Thyroid gland (tissue), 4 donors: ENCODE results near the gene MYH2. TPM values are rescaled to one million over a fixed set of nuclear protein-coding genes. Genes with fewer than 3 reads are reported as not detected.

Experiments
- DNase-seq, 2 donors: peaks; one replicate each; pipeline ENCODE4 v3.0.0-alpha.2; 2019
- H3K27ac ChIP-seq, 3 donors: fragments of 200-600 bp; sonication (generic); 1 replicate in 2 of 3; 2 replicates in 1 of 3; pipeline ENCODE4 v1.5.1; 2016 to 2019; ENCODE audit warnings: mild to moderate bottlenecking in 1 of 3, moderate library complexity in 1 of 3
- H3K27me3 ChIP-seq: fragments of 200-600 bp; sonication (generic); one replicate; pipeline ENCODE4 v1.5.1; 2019
- H3K36me3 ChIP-seq, 2 donors: fragments of 200-600 bp; sonication (generic); one replicate each; pipeline ENCODE4 v1.5.1; 2016 to 2019
- H3K4me1 ChIP-seq, 2 donors: fragments of 200-600 bp; sonication (generic); one replicate each; pipeline ENCODE4 v1.5.1; 2017 to 2019
- H3K4me3 ChIP-seq, 3 donors: fragments of 200-600 bp; sonication (generic); replicated peaks in 1 of 3; 1 replicate in 2 of 3; 2 replicates in 1 of 3; pipeline ENCODE4 v1.5.1; 2016; ENCODE audit warnings: mild to moderate bottlenecking in 1 of 3
- H3K9me3 ChIP-seq: fragments of 200-600 bp; sonication (generic); one replicate; pipeline ENCODE4 v1.5.1; 2017
- CTCF ChIP-seq, 6 experiments: fragments of 200-600 bp in 3 of 6; fragments of 450-650 bp in 3 of 6; sonication (generic) in 3 of 6; IDR thresholded peaks; one replicate each; pipeline ENCODE4 v1.5.1; 2016 to 2019; ENCODE audit warnings: antibody characterized with exemption in 6 of 6, mild to moderate bottlenecking in 2 of 6, inconsistent platforms in 1 of 6, moderate library complexity in 1 of 6
- POLR2A ChIP-seq, 2 donors: fragments of 450-650 bp; IDR thresholded peaks; one replicate each; pipeline ENCODE4 v1.6.1; 2017; ENCODE audit warnings: antibody characterized with exemption in 2 of 2, mild to moderate bottlenecking in 2 of 2, moderate library complexity in 1 of 2
- WGBS, 2 donors: methylation state at CpG; one replicate each; pipeline ENCODE4 v1.1.5; 2017; 5-methylcytosine and 5-hydroxymethylcytosine counted together
- intact Hi-C: fragments of 100-400 bp; cut with DNase I; formaldehyde crosslinking; loops from one replicate; pipeline ENCODE4 v1.15.1; 2023
- total RNA-seq, 4 donors: library from RNA; depleted of rRNA; stranded (reverse); fragments of >200 nt; gene quantifications; one replicate each; pipeline ENCODE4 v1.2.3, GENCODE V29; 2016

MYH2 gene
- total RNA-seq, 4 donors from 2014 or later: not detected

- intact Hi-C loops: no loop called here
- 93 to 99% methylated on average over 2 of the region's 2 CpGs for WGBS, 2 donors
- no peak overlapping the region for H3K4me3 ChIP-seq
- no peak overlapping the region for H3K27ac ChIP-seq
- H3K4me1 ChIP-seq: no peaks in the 10 kb centered on the region
- no peaks in the 10 kb centered on the region for H3K27me3 ChIP-seq
- no peaks in the 10 kb centered on the region for H3K36me3 ChIP-seq
- DNase-seq: no peak
- TF ChIP-seq POLR2A (IDR thresholded peaks at IDR 0.05) (no peak), CTCF (IDR thresholded peaks at IDR 0.05) (no peak)
- H3K9me3 ChIP-seq: no peaks in the 10 kb centered on the region
Observed at GRCh38 chr17:10492004-10492403, 57.5 kb downstream of the MYH2 start.

- Histone ChIP-seq H3K4me3 (no peak overlapping the region), H3K27ac (no peak overlapping the region), H3K27me3 (no peaks in the 10 kb centered on the region), H3K9me3 (no peaks in the 10 kb centered on the region), H3K4me1 (no peaks in the 10 kb centered on the region), H3K36me3 (no peaks in the 10 kb centered on the region)
- WGBS, 2 donors: 71 to 76% methylated on average over 1 of the region's 1 CpG
- intact Hi-C loops: no loop called here
- TF ChIP-seq CTCF (IDR thresholded peaks at IDR 0.05) (no peak), POLR2A (IDR thresholded peaks at IDR 0.05) (no peak)
- DNase-seq: no peak
Observed at GRCh38 chr17:10482252-10482651, 67.2 kb downstream of the MYH2 start.

GRCh38 chr17:10477701-10478100 is 71.8 kb downstream of the MYH2 start:
- Histone ChIP-seq H3K27me3 (no peaks in the 10 kb centered on the region), H3K9me3 (no peaks in the 10 kb centered on the region), H3K4me1 (no peaks in the 10 kb centered on the region), H3K27ac (no peak overlapping the region), H3K36me3 (no peaks in the 10 kb centered on the region), H3K4me3 (no peak overlapping the region)
- 68 to 75% methylated on average over 1 of the region's 1 CpG for WGBS, 2 donors
- TF ChIP-seq CTCF (IDR thresholded peaks at IDR 0.05): no peak
- no peak for TF ChIP-seq POLR2A (IDR thresholded peaks at IDR 0.05)
- intact Hi-C loops: no loop called here
- no peak for DNase-seq

- DNase-seq: no peak
- WGBS, 2 donors: 82 to 87% methylated on average over 4 of the region's 4 CpGs
- no peaks in the 10 kb centered on the region for H3K9me3 ChIP-seq
- H3K4me3 ChIP-seq: no peak overlapping the region
- intact Hi-C loops: no loop called here
- TF ChIP-seq CTCF (IDR thresholded peaks at IDR 0.05) (no peak), POLR2A (IDR thresholded peaks at IDR 0.05) (no peak)
- H3K27ac ChIP-seq: no peak overlapping the region
- H3K36me3 ChIP-seq: no peaks in the 10 kb centered on the region
- H3K4me1 ChIP-seq: no peaks in the 10 kb centered on the region
- H3K27me3 ChIP-seq: no peaks in the 10 kb centered on the region
Observed at GRCh38 chr17:10474536-10474935, 74.9 kb downstream of the MYH2 start.

GRCh38 chr17:10471858-10472257 is 77.6 kb downstream of the MYH2 start:
- Histone ChIP-seq H3K27me3 (no peaks in the 10 kb centered on the region), H3K9me3 (no peaks in the 10 kb centered on the region), H3K4me1 (no peaks in the 10 kb centered on the region), H3K27ac (no peak overlapping the region), H3K4me3 (no peak overlapping the region), H3K36me3 (no peaks in the 10 kb centered on the region)
- TF ChIP-seq CTCF (IDR thresholded peaks at IDR 0.05) (no peak), POLR2A (IDR thresholded peaks at IDR 0.05) (no peak)
- DNase-seq: no peak
- intact Hi-C loops: no loop called here
- 92 to 100% methylated on average over 1 of the region's 1 CpG for WGBS, 2 donors

Other genes starting within 250 kb of the MYH2 start
- not detected for gene MYH13, start 176.7 kb downstream of the MYH2 start, total RNA-seq
- not detected for gene MYH8, start 127.7 kb downstream of the MYH2 start, total RNA-seq
- not detected for gene MYH4, start 80.1 kb downstream of the MYH2 start, total RNA-seq
- gene MYH1, start 31.1 kb downstream of the MYH2 start, total RNA-seq: under 1 TPM in 1 of 4 donors, not detected in 3; under 0.01 TPM
- gene MYH3, start 107.7 kb upstream of the MYH2 start, total RNA-seq: 1 to 10 TPM; 3.3 to 5.4 (median 3.5) TPM
- 10 to 100 TPM; 31.2 to 36.0 (median 34.9) TPM for gene SCO1, start 147.9 kb upstream of the MYH2 start, total RNA-seq
- 10 to 100 TPM; 16.3 to 21.4 (median 19.4) TPM for gene ADPRM, start 147.9 kb upstream of the MYH2 start, total RNA-seq
- gene TMEM220, start 180.4 kb upstream of the MYH2 start, total RNA-seq: 10 to 100 TPM; 13.1 to 17.6 (median 15.5) TPM